Middle frontal gyrus (tissue), 1 donor: Measurements from ENCODE around the gene SLC6A12.

Source experiments
- DNase-seq: peaks from one replicate; pipeline ENCODE4 v3.0.0-alpha.2; 2015; ENCODE audit warnings: low spot score; ENCODE audit errors: extremely low spot score

The SLC6A12 gene

GRCh38 chr12:178829-179109, 35.2 kb downstream of the SLC6A12 start:
- no peak for DNase-seq

GRCh38 chr12:177980-178828, 35.8 kb downstream of the SLC6A12 start:
- DNase-seq = no peak

GRCh38 chr12:177336-177979, 36.5 kb downstream of the SLC6A12 start:
- no peak for DNase-seq

- DNase-seq = no peak
Measured at GRCh38 chr12:176321-177181, 37.4 kb downstream of the SLC6A12 start.

- DNase-seq = no peak
Measured at GRCh38 chr12:175759-176158, 38.2 kb downstream of the SLC6A12 start.

GRCh38 chr12:175250-175649, 38.7 kb downstream of the SLC6A12 start:
- DNase-seq = no peak

- DNase-seq = no peak
Measured at GRCh38 chr12:174596-174995, 39.4 kb downstream of the SLC6A12 start.

GRCh38 chr12:174124-174523, 39.8 kb downstream of the SLC6A12 start:
- DNase-seq = no peak

- no peak for DNase-seq
Measured at GRCh38 chr12:172732-173161, 41.2 kb downstream of the SLC6A12 start.

- no peak for DNase-seq
Measured at GRCh38 chr12:171743-172676, 41.9 kb downstream of the SLC6A12 start.

- no peak for DNase-seq
Measured at GRCh38 chr12:171276-171675, 42.7 kb downstream of the SLC6A12 start.

- DNase-seq = no peak
Measured at GRCh38 chr12:170371-171225, 43.4 kb downstream of the SLC6A12 start.

GRCh38 chr12:169528-170370, 44.2 kb downstream of the SLC6A12 start:
- DNase-seq = no peak

GRCh38 chr12:168763-169525, 45.0 kb downstream of the SLC6A12 start:
- DNase-seq = no peak

GRCh38 chr12:167959-168600, 45.9 kb downstream of the SLC6A12 start:
- DNase-seq = no peak

- no peak for DNase-seq
Measured at GRCh38 chr12:166425-167075, 47.4 kb downstream of the SLC6A12 start.

GRCh38 chr12:165862-166368, 48.0 kb downstream of the SLC6A12 start:
- no peak for DNase-seq
